Hepatocyte (in vitro differentiated cells): ENCODE data around the gene GAREM2. TPM values are rescaled to one million over a fixed set of nuclear protein-coding genes. Genes with fewer than 3 reads are reported as not detected.

Source experiments
- DNase-seq: peaks from one replicate; pipeline ENCODE4 v3.0.0-alpha.2; 2016; ENCODE audit warnings: low spot score
- H2AFZ ChIP-seq: fragments of 200-600 bp; sonication (generic); 2 replicates; pipeline ENCODE4 v1.6.0; 2016; ENCODE audit warnings: antibody characterized with exemption, mild to moderate bottlenecking
- H3K27ac ChIP-seq: fragments of 200-600 bp; sonication (generic); 2 replicates; pipeline ENCODE4 v1.5.1; 2016; ENCODE audit warnings: mild to moderate bottlenecking
- H3K27me3 ChIP-seq: fragments of 200-600 bp; sonication (generic); 2 replicates; pipeline ENCODE4 v1.6.1; 2016
- H3K36me3 ChIP-seq: fragments of 200-600 bp; sonication (generic); replicated peaks from 2 replicates; pipeline ENCODE4 v1.5.1; 2016; ENCODE audit warnings: low read depth; ENCODE audit not compliant: insufficient read depth
- H3K4me1 ChIP-seq: fragments of 200-600 bp; sonication (generic); 2 replicates; pipeline ENCODE4 v1.5.1; 2016; ENCODE audit warnings: mild to moderate bottlenecking, moderate library complexity; ENCODE audit not compliant: insufficient read depth
- H3K4me2 ChIP-seq: fragments of 200-600 bp; sonication (generic); 2 replicates; pipeline ENCODE4 v1.6.0; 2016
- H3K4me3 ChIP-seq: fragments of 200-600 bp; sonication (generic); 2 replicates; pipeline ENCODE4 v1.5.1; 2016; ENCODE audit warnings: mild to moderate bottlenecking
- H3K79me2 ChIP-seq: fragments of 200-600 bp; sonication (generic); 2 replicates; pipeline ENCODE4 v1.6.0; 2017; ENCODE audit warnings: mild to moderate bottlenecking
- H3K9me2 ChIP-seq: fragments of 200-600 bp; sonication (generic); replicated peaks from 2 replicates; pipeline ENCODE4 v1.6.0; 2017; ENCODE audit warnings: mild to moderate bottlenecking; ENCODE audit not compliant: insufficient read depth
- H3K9me3 ChIP-seq: fragments of 200-600 bp; sonication (generic); 2 replicates; pipeline ENCODE4 v1.5.1; 2016; ENCODE audit warnings: low read depth, mild to moderate bottlenecking
- H4K20me1 ChIP-seq: fragments of 200-600 bp; sonication (generic); 2 replicates; pipeline ENCODE4 v1.6.0; 2016; ENCODE audit warnings: mild to moderate bottlenecking; ENCODE audit not compliant: insufficient read depth, poor library complexity, severe bottlenecking
- EZH2 ChIP-seq: fragments of 200-600 bp; sonication (generic); IDR thresholded peaks from 2 replicates; pipeline ENCODE4 v1.6.1; 2016; ENCODE audit warnings: antibody characterized with exemption, mild to moderate bottlenecking, borderline replicate concordance
- EZH2phosphoT487 ChIP-seq: fragments of 200-600 bp; sonication (generic); IDR thresholded peaks from one replicate; pipeline ENCODE4 v1.6.1; 2018; ENCODE audit warnings: antibody characterized with exemption, mild to moderate bottlenecking, low read depth, moderate library complexity; ENCODE audit not compliant: unreplicated experiment, severe bottlenecking
- WGBS: methylation state at CpG from one replicate; pipeline ENCODE4 v1.1.6; 2016; ENCODE audit warnings: low lambda C conversion rate; ENCODE audit errors: missing lambda C conversion rate; 5-methylcytosine and 5-hydroxymethylcytosine counted together
- polyA plus RNA-seq: library from polyadenylated mRNA; unstranded; fragments of >200 nt; fragmentation: Nextera tagmentation; extraction: Ambion mirVana; gene quantifications from 2 replicates; pipeline ENCODE4 v1.2.1, GENCODE V29; 2016
- total RNA-seq: library from RNA; depleted of rRNA; stranded (reverse); fragments of >200 nt; gene quantifications from 2 replicates; pipeline ENCODE4 v1.2.3, GENCODE V29; 2014
- TF ChIP-seq, protein P1 (sequence below): fragments of 200-600 bp; sonication (generic); IDR thresholded peaks from 2 replicates; pipeline ENCODE4 v1.5.1; 2016; ENCODE audit warnings: antibody characterized with exemption, mild to moderate bottlenecking; ENCODE audit not compliant: poor library complexity

Gene GAREM2
- total and polyA plus RNA-seq, 2 experiments from 2014 or later, result 4.7 to 5.1 TPM

DNA sequence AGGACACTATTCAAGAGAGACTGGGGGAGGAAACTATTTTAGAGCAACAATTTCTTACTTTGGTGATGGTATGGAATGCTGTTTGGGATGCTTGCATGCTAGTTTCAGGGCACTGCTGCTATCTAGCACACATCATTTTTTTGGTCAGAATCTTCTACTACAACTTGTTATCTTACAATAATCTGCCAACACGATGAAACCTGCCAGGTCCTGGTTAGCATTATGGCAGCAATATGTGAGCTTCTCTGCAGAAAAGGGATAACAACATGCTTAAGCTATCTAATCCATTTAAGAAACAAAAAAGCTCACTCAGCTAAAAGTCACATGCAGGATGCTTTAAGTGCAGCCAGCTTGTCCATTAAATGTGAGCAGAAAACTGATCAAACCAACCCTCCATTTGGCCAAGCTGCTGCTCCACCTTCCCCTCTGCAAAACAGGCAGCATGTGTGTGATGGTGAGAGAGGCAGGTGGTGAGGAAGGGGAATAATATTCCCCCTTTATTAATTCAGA lies 30.1 kb downstream of the GAREM2 start:
- H2AFZ ChIP-seq, result no peak overlapping the region

DNA sequence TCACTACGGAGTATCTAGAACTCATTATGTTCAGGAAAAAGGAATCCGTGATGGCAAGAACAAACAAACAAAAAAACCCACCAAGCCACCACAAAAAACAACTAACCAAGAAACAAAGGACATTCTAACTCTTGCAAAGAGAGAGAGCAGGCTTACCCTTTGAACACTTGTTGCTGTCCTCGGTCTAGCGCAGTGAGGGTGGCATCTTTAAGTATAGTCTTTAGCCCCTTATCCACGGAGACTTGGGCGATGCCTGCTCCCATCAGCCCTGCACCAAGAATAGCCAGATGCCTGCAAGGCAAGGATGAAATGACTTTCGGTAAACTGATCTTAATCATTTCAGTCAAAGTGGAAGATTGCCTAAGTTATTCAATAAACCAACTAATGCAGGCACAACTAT lies 31.0 kb downstream of the GAREM2 start:
- H3K36me3 ChIP-seq, result no peaks in the 10 kb centered on the region

More for the DNA sequence above, 30.1 kb downstream of the GAREM2 start:
- no peaks in the 10 kb centered on the region for H3K9me3 ChIP-seq
- no peak overlapping the region for H3K27ac ChIP-seq
- H3K27me3 ChIP-seq, result no peaks in the 10 kb centered on the region
- H4K20me1 ChIP-seq, result no peaks in the 10 kb centered on the region
- H3K4me2 ChIP-seq, result no peak overlapping the region
- no peaks in the 10 kb centered on the region for H3K9me2 ChIP-seq
- H3K36me3 ChIP-seq, result no peaks in the 10 kb centered on the region
- TF ChIP-seq EZH2phosphoT487, result no peak
- TF ChIP-seq EZH2, result no peak
- TF ChIP-seq, protein P1, sequence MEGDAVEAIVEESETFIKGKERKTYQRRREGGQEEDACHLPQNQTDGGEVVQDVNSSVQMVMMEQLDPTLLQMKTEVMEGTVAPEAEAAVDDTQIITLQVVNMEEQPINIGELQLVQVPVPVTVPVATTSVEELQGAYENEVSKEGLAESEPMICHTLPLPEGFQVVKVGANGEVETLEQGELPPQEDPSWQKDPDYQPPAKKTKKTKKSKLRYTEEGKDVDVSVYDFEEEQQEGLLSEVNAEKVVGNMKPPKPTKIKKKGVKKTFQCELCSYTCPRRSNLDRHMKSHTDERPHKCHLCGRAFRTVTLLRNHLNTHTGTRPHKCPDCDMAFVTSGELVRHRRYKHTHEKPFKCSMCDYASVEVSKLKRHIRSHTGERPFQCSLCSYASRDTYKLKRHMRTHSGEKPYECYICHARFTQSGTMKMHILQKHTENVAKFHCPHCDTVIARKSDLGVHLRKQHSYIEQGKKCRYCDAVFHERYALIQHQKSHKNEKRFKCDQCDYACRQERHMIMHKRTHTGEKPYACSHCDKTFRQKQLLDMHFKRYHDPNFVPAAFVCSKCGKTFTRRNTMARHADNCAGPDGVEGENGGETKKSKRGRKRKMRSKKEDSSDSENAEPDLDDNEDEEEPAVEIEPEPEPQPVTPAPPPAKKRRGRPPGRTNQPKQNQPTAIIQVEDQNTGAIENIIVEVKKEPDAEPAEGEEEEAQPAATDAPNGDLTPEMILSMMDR, result no peak
- no peaks in the 10 kb centered on the region for H3K4me1 ChIP-seq
- no peak overlapping the region for H3K4me3 ChIP-seq
- 32% methylated on average over 1 of the region's 1 CpG for WGBS
- no peaks in the 10 kb centered on the region for H3K79me2 ChIP-seq
- no peak for DNase-seq

DNA sequence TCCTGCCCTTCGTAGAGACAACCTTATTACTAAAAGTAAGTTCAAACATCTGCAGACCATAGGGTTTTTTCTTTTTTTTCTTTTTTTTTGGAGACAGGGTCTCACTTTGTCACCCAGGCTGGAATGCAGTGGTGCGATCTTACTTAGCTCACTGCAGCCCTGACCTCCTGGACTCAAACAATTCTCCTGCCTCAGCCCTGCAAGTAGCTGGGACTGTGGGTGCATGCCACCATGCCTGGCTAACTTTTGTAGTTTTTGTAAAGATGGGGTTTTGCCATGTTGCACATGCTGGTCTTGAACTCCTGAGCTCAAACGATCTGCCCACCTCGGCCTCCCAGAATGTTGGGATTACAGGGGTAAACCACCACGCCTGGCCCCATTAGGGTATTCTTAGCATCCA lies 39.1 kb downstream of the GAREM2 start:
- TF ChIP-seq EZH2 (no peak), EZH2phosphoT487 (no peak)
- TF ChIP-seq, protein P1, result no peak
- WGBS, result 93% methylated on average over 5 of the region's 5 CpGs
- no peaks in the 10 kb centered on the region for H3K36me3 ChIP-seq
- no peak overlapping the region for H3K4me2 ChIP-seq
- H3K79me2 ChIP-seq, result no peaks in the 10 kb centered on the region
- no peaks in the 10 kb centered on the region for H3K27me3 ChIP-seq
- no peak overlapping the region for H2AFZ ChIP-seq
- no peaks in the 10 kb centered on the region for H3K4me1 ChIP-seq
- H3K27ac ChIP-seq, result no peak overlapping the region
- no peaks in the 10 kb centered on the region for H3K9me3 ChIP-seq
- H4K20me1 ChIP-seq, result peaks cover under 1% of the 10 kb centered on the region
- no peaks in the 10 kb centered on the region for H3K9me2 ChIP-seq
- H3K4me3 ChIP-seq, result no peak overlapping the region
- DNase-seq, result no peak

More for the DNA sequence above, 31.0 kb downstream of the GAREM2 start:
- Histone ChIP-seq H4K20me1 (no peaks in the 10 kb centered on the region), H3K4me3 (no peak overlapping the region), H3K4me2 (no peak overlapping the region), H3K27me3 (no peaks in the 10 kb centered on the region), H2AFZ (no peak overlapping the region), H3K79me2 (no peaks in the 10 kb centered on the region), H3K27ac (no peak overlapping the region), H3K9me2 (no peaks in the 10 kb centered on the region), H3K4me1 (no peaks in the 10 kb centered on the region), H3K9me3 (no peaks in the 10 kb centered on the region)
- TF ChIP-seq EZH2phosphoT487 (no peak), EZH2 (no peak)
- TF ChIP-seq, protein P1, result no peak
- WGBS, result 74% methylated on average over 7 of the region's 7 CpGs
- DNase-seq, result no peak

DNA sequence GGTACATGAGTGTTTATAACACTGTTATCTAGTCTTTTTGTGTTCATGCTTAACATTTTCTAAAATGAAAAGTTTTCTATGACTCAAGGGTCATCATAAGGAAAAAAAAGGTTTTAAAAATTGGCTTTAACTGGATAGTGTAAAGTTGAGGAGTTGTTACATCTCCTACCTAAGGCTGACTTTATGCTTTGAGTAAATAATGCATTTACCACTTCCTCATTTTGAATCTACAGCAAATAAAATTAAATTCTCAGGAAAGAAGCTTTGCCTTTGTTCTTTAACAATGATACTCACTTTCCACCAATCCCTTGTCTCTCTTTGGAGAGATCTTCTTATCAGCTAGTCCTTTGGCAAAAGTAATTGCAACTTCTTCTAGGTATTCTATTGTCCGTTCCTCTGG lies 41.9 kb downstream of the GAREM2 start:
- H3K4me2 ChIP-seq, result no peak overlapping the region
- 90% methylated on average over 1 of the region's 1 CpG for WGBS
- H3K4me1 ChIP-seq, result no peaks in the 10 kb centered on the region
- no peak overlapping the region for H3K27ac ChIP-seq
- TF ChIP-seq, protein P1, result no peak
- peaks cover 4% of the 10 kb centered on the region for H4K20me1 ChIP-seq
- H3K27me3 ChIP-seq, result no peaks in the 10 kb centered on the region
- peaks cover 2% of the 10 kb centered on the region for H3K36me3 ChIP-seq
- no peak overlapping the region for H3K4me3 ChIP-seq
- DNase-seq, result no peak
- no peaks in the 10 kb centered on the region for H3K9me3 ChIP-seq
- H3K79me2 ChIP-seq, result no peaks in the 10 kb centered on the region
- no peak overlapping the region for H2AFZ ChIP-seq
- H3K9me2 ChIP-seq, result no peaks in the 10 kb centered on the region
